HepG2 (cell line): ENCODE results near the gene RAC2. TPM values are rescaled to one million over a fixed set of nuclear protein-coding genes. Genes with fewer than 3 reads are reported as not detected.
A peak's percentile ranks its signal among the peaks of the same experiment; 100 is the strongest.

Experiments
- ASH2L ChIP-seq: fragments of 300-600, 200-600 bp; sonication (generic); IDR thresholded peaks from 2 replicates; pipeline ENCODE4 v1.7.0; 2017; ENCODE audit warnings: low read depth, mild to moderate bottlenecking, moderate library complexity, mixed read lengths, low read length; ENCODE audit not compliant: insufficient read length
- BCLAF1 ChIP-seq: fragments of 450-650 bp; IDR thresholded peaks from 2 replicates; pipeline ENCODE4 v1.6.1; 2017; ENCODE audit warnings: mild to moderate bottlenecking
- DPF2 ChIP-seq: sonication (generic); formaldehyde crosslinking; IDR thresholded peaks from 2 replicates; pipeline ENCODE4 v1.4.0; 2020; ENCODE audit warnings: mild to moderate bottlenecking, low read depth, missing genetic modification reagents, borderline replicate concordance
- ERF ChIP-seq: IDR thresholded peaks from 2 replicates; pipeline ENCODE4 v1.6.1; 2018; ENCODE audit warnings: missing biosample characterization, missing genetic modification reagents
- FOXA3 ChIP-seq: IDR thresholded peaks from 2 replicates; pipeline ENCODE4 v1.6.1; 2016; ENCODE audit warnings: missing genetic modification reagents, missing compliant biosample characterization
- KAT8 ChIP-seq: IDR thresholded peaks from 2 replicates; pipeline ENCODE4 v1.6.1; 2016; ENCODE audit warnings: missing genetic modification reagents, missing compliant biosample characterization
- KMT2B ChIP-seq: IDR thresholded peaks from 2 replicates; pipeline ENCODE4 v1.6.1; 2016; ENCODE audit warnings: missing genetic modification reagents, missing compliant biosample characterization
- RBM22 ChIP-seq: fragments of 200-400 bp; formaldehyde crosslinking; optimal IDR thresholded peaks from 2 replicates; pipeline ENCODE3; 2017; ENCODE audit warnings: mild to moderate bottlenecking, low read length, moderate library complexity
- SKIL ChIP-seq: sonication (generic); formaldehyde crosslinking; IDR thresholded peaks from 2 replicates; pipeline ENCODE4 v1.8.0; 2022; ENCODE audit warnings: missing genetic modification reagents, mild to moderate bottlenecking, moderate library complexity, borderline replicate concordance
- ZBTB20 ChIP-seq: sonication (generic); formaldehyde crosslinking; IDR thresholded peaks from 2 replicates; pipeline ENCODE4 v1.8.1; 2023; ENCODE audit warnings: missing genetic modification reagents, low read depth, mild to moderate bottlenecking, borderline replicate concordance
- ZBTB42 ChIP-seq: sonication (generic); formaldehyde crosslinking; IDR thresholded peaks from 2 replicates; pipeline ENCODE4 v1.5.0; 2020; ENCODE audit warnings: mild to moderate bottlenecking, missing genetic modification reagents
- ZFP91 ChIP-seq: sonication (generic); formaldehyde crosslinking; IDR thresholded peaks from 2 replicates; pipeline ENCODE4 v1.9.0; 2022; ENCODE audit warnings: missing genetic modification reagents, mild to moderate bottlenecking, borderline replicate concordance
- ZNF180 ChIP-seq: sonication (generic); formaldehyde crosslinking; IDR thresholded peaks from 2 replicates; pipeline ENCODE4 v1.4.0; 2020; ENCODE audit warnings: low read depth, missing genetic modification reagents, borderline replicate concordance
- ZNF446 ChIP-seq: sonication (generic); formaldehyde crosslinking; IDR thresholded peaks from 2 replicates; pipeline ENCODE4 v1.5.0; 2020; ENCODE audit warnings: mild to moderate bottlenecking, missing genetic modification reagents
- ZNF746 ChIP-seq: sonication (generic); formaldehyde crosslinking; IDR thresholded peaks from 2 replicates; pipeline ENCODE4 v1.8.0; 2022; ENCODE audit warnings: mild to moderate bottlenecking, missing genetic modification reagents
- ZNF792 ChIP-seq: IDR thresholded peaks from 2 replicates; pipeline ENCODE4 v1.6.1; 2016
- ZSCAN21 ChIP-seq: sonication (generic); formaldehyde crosslinking; IDR thresholded peaks from 2 replicates; pipeline ENCODE4 v1.8.0; 2022; ENCODE audit warnings: mild to moderate bottlenecking, missing genetic modification reagents, moderate library complexity, borderline replicate concordance
- polyA plus RNA-seq, 8 experiments: library from polyadenylated mRNA; depleted of rRNA in 3 of 8; stranded (reverse) in 7 of 8; unstranded in 1 of 8; fragments of >200 nt; fragmentation: Illumina TruSeq in 4 of 8; extraction: Trizol in 4 of 8; gene quantifications; 2 replicates each; pipeline versions ENCODE4 v1.2.1 to v1.2.3, GENCODE V29; 2011 to 2016; ENCODE audit warnings: low read depth in 4 of 8, missing spikeins in 1 of 8, mixed read lengths in 1 of 8; ENCODE audit not compliant: insufficient read depth in 1 of 8
- total RNA-seq, 5 experiments: library from RNA; depleted of rRNA; stranded (reverse); fragments of >200 nt; fragmentation: Illumina TruSeq; extraction: Trizol; gene quantifications; 2 replicates each; pipeline ENCODE4 v1.2.3, GENCODE V29; 2016; ENCODE audit warnings: low read depth in 1 of 5
- TF ChIP-seq, protein P1 (sequence below): sonication (generic); formaldehyde crosslinking; IDR thresholded peaks from 2 replicates; pipeline ENCODE4 v1.4.0; 2020; ENCODE audit warnings: missing genetic modification reagents, mild to moderate bottlenecking, borderline replicate concordance
- TF ChIP-seq, protein P2 (sequence below): sonication (generic); formaldehyde crosslinking; IDR thresholded peaks from 2 replicates; pipeline ENCODE4 v1.4.0; 2020; ENCODE audit warnings: missing genetic modification reagents

The RAC2 gene
- total and polyA plus RNA-seq, 2 of the 13 experiments (the other 11 are each of a cell fraction or from before 2014, with no cell fraction given): 0.73 TPM; not detected in 1

DNA sequence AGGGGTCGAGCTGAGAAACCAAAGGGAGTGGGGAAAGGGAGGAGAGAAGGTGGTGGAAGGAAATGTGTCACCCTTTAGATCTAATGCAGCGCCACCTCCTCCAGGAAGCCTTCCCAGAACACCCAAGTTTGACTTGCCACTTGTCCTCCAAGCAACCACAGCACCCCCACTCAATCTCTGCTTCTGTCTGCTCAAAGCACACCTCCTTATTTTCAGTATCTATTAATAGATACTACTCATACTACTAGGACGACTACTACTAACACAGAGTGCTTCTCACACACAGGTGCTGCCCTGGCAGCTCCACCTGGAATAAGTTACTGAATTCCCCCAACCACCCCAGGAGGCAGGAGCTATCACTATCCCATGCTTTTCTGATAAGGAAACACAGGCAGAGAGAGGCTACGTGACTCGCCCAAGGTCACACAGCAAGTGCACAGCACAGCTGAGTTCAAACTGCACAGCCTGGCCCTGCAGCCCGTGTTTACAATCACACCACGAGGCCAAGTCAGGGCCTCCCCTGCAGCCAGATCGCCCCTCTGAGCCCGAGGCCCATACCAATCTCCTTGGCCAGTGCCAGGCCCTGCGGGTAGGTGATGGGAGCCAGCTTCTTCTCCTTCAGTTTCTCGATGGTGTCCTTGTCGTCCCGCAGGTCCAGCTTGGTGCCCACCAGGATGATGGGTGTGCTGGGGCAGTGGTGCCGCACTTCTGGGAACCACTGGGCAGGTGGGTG is 13.2 kb downstream of the RAC2 start (continued):
- TF ChIP-seq BCLAF1 (no peak), ERF (CRISPR knock-in tag) (no peak), KAT8 (CRISPR knock-in tag) (no peak), ZNF180 (CRISPR knock-in tag) (no peak), ZBTB42 (CRISPR knock-in tag) (no peak), ASH2L (no peak), ZFP91 (CRISPR knock-in tag) (peak; percentile 33; the same call in 1 of the 2 replicates), KMT2B (CRISPR knock-in tag) (no peak), ZSCAN21 (CRISPR knock-in tag) (no peak), ZBTB20 (CRISPR knock-in tag) (no peak), DPF2 (CRISPR knock-in tag) (no peak), ZNF792 (CRISPR knock-in tag) (no peak), ZNF746 (CRISPR knock-in tag) (no peak), FOXA3 (peak; percentile 13; the same call in 1 of the 2 replicates), ZNF446 (CRISPR knock-in tag) (no peak), RBM22 (no peak), SKIL (no peak)
- TF ChIP-seq, protein P1, sequence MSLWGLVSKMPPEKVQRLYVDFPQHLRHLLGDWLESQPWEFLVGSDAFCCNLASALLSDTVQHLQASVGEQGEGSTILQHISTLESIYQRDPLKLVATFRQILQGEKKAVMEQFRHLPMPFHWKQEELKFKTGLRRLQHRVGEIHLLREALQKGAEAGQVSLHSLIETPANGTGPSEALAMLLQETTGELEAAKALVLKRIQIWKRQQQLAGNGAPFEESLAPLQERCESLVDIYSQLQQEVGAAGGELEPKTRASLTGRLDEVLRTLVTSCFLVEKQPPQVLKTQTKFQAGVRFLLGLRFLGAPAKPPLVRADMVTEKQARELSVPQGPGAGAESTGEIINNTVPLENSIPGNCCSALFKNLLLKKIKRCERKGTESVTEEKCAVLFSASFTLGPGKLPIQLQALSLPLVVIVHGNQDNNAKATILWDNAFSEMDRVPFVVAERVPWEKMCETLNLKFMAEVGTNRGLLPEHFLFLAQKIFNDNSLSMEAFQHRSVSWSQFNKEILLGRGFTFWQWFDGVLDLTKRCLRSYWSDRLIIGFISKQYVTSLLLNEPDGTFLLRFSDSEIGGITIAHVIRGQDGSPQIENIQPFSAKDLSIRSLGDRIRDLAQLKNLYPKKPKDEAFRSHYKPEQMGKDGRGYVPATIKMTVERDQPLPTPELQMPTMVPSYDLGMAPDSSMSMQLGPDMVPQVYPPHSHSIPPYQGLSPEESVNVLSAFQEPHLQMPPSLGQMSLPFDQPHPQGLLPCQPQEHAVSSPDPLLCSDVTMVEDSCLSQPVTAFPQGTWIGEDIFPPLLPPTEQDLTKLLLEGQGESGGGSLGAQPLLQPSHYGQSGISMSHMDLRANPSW (CRISPR knock-in tag): no peak
- TF ChIP-seq, protein P2, sequence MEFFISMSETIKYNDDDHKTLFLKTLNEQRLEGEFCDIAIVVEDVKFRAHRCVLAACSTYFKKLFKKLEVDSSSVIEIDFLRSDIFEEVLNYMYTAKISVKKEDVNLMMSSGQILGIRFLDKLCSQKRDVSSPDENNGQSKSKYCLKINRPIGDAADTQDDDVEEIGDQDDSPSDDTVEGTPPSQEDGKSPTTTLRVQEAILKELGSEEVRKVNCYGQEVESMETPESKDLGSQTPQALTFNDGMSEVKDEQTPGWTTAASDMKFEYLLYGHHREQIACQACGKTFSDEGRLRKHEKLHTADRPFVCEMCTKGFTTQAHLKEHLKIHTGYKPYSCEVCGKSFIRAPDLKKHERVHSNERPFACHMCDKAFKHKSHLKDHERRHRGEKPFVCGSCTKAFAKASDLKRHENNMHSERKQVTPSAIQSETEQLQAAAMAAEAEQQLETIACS (CRISPR knock-in tag): no peak
